Mesendoderm (in vitro differentiated cells): ENCODE measurements around the gene PGAP6.

Source experiments
- DNase-seq: peaks from one replicate; pipeline ENCODE4 v3.0.0; 2013
- H2AK5ac ChIP-seq: 2 replicates; pipeline ENCODE4 v1.6.1; 2013; ENCODE audit warnings: low read length, inconsistent platforms
- H2BK120ac ChIP-seq: 2 replicates; pipeline ENCODE4 v1.6.1; 2013; ENCODE audit warnings: low read depth, mild to moderate bottlenecking, low read length, moderate library complexity, mixed read lengths
- H2BK15ac ChIP-seq: replicated peaks from 2 replicates; pipeline ENCODE4 v1.6.1; 2013; ENCODE audit warnings: low read depth, mild to moderate bottlenecking, moderate library complexity
- H2BK5ac ChIP-seq: 2 replicates; pipeline ENCODE4 v1.6.1; 2013; ENCODE audit warnings: low read length, inconsistent platforms
- H3K18ac ChIP-seq: 2 replicates; pipeline ENCODE4 v1.6.1; 2013; ENCODE audit warnings: mild to moderate bottlenecking, low read length, mixed read lengths
- H3K23ac ChIP-seq: one replicate; pipeline ENCODE4 v1.6.1; 2013; ENCODE audit warnings: low read length
- H3K27ac ChIP-seq: 2 replicates; pipeline ENCODE4 v1.5.1; 2013; ENCODE audit warnings: low read depth, mild to moderate bottlenecking, inconsistent platforms, low read length, moderate library complexity
- H3K27me3 ChIP-seq: 2 replicates; pipeline ENCODE4 v1.6.1; 2013; ENCODE audit warnings: low read length, control low read depth, mild to moderate bottlenecking, inconsistent platforms; ENCODE audit not compliant: insufficient read depth, poor library complexity
- H3K36me3 ChIP-seq: 2 replicates; pipeline ENCODE4 v1.6.1; 2013; ENCODE audit warnings: low read length, inconsistent platforms; ENCODE audit not compliant: control insufficient read depth, insufficient read depth
- H3K4ac ChIP-seq: one replicate; pipeline ENCODE4 v1.6.1; 2013; ENCODE audit warnings: low read depth, mild to moderate bottlenecking, low read length, moderate library complexity
- H3K4me1 ChIP-seq: 2 replicates; pipeline ENCODE4 v1.6.1; 2013; ENCODE audit warnings: low read depth, low read length, inconsistent platforms; ENCODE audit not compliant: control insufficient read depth
- H3K4me2 ChIP-seq: 2 replicates; pipeline ENCODE4 v1.6.1; 2013; ENCODE audit warnings: low read length
- H3K4me3 ChIP-seq: 2 replicates; pipeline ENCODE4 v1.5.1; 2013; ENCODE audit warnings: mild to moderate bottlenecking, low read length
- H3K56ac ChIP-seq: one replicate; pipeline ENCODE4 v1.6.1; 2013; ENCODE audit warnings: low read length
- H3K79me1 ChIP-seq: 2 replicates; pipeline ENCODE4 v1.6.1; 2013; ENCODE audit warnings: low read length, inconsistent platforms
- H3K79me2 ChIP-seq: 2 replicates; pipeline ENCODE4 v1.6.1; 2013; ENCODE audit warnings: mild to moderate bottlenecking, low read length; ENCODE audit not compliant: control insufficient read depth, insufficient read depth
- H3K9ac ChIP-seq: 2 replicates; pipeline ENCODE4 v1.6.1; 2013; ENCODE audit warnings: low read length, inconsistent platforms
- H4K5ac ChIP-seq: one replicate; pipeline ENCODE4 v1.6.1; 2013; ENCODE audit warnings: low read length
- H4K8ac ChIP-seq: one replicate; pipeline ENCODE4 v1.6.1; 2013; ENCODE audit warnings: low read depth, mild to moderate bottlenecking, control low read depth, low read length, moderate library complexity
- whole genome bisulfite sequencing: extraction: QIAGEN DNeasy Blood & Tissue Kit; methylation state at CpG from one replicate; pipeline ENCODE4 v1.1.7; 2013; ENCODE audit warnings: low lambda C conversion rate, missing lambda C conversion rate; ENCODE audit not compliant: insufficient coverage; ENCODE audit errors: extremely low coverage; 5-methylcytosine and 5-hydroxymethylcytosine counted together

Gene PGAP6

DNA sequence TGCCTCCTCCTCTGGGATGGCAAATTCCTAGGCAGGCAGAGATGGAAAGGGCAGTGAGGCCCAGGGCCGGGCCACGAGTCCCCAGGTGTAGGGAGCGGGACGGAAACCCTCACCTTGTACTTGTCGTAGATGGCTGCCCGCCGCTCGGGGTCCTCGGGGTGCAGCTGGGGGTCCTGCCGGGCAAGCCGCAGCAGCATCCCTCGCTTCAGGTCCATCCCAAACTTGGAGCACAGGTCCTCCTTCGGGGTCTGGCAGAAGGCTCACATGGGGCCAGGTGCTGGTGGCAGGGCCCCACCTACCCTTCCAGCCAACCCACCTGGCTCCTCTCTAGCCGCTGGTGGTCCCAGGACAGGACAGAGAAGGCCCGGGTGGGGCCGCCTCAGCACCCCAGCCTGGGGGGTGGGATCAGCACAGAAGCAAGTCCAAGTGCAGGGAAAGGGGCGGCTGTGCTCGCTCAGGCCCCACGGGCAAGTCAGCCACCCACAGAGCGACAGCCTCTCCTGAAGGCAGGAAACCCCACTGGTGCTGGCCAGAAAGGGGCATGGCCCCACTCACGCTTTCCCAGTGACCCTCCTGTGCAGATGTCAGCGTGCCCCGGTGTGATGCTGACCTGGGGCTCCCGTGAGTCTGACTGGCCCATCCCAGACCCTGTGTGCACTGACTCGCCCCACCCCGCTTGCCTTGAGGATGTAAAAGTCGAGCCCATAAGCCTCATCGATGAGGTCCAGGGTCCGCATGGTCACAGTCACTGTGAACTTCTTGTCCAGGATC, 13.2 kb downstream of the PGAP6 start:
- no CpG with 5 or more reads among the region's 29 CpGs for WGBS
- DNase-seq, result no peak
- Histone ChIP-seq H3K9ac (no peak overlapping the region), H3K4ac (no peak overlapping the region), H2BK120ac (no peak overlapping the region), H3K23ac (no peak overlapping the region), H4K8ac (no peak overlapping the region), H3K27me3 (no peaks in the 10 kb centered on the region), H3K4me3 (no peak overlapping the region), H4K5ac (no peak overlapping the region), H3K79me1 (peaks cover 5% of the 10 kb centered on the region), H3K27ac (no peak overlapping the region), H2BK5ac (no peak overlapping the region), H3K36me3 (peaks cover 12% of the 10 kb centered on the region), H2AK5ac (no peak overlapping the region), H3K79me2 (peaks cover 2% of the 10 kb centered on the region), H3K18ac (no peak overlapping the region), H3K4me2 (no peak overlapping the region), H3K4me1 (no peaks in the 10 kb centered on the region), H2BK15ac (no peak overlapping the region), H3K56ac (no peak overlapping the region)

DNA sequence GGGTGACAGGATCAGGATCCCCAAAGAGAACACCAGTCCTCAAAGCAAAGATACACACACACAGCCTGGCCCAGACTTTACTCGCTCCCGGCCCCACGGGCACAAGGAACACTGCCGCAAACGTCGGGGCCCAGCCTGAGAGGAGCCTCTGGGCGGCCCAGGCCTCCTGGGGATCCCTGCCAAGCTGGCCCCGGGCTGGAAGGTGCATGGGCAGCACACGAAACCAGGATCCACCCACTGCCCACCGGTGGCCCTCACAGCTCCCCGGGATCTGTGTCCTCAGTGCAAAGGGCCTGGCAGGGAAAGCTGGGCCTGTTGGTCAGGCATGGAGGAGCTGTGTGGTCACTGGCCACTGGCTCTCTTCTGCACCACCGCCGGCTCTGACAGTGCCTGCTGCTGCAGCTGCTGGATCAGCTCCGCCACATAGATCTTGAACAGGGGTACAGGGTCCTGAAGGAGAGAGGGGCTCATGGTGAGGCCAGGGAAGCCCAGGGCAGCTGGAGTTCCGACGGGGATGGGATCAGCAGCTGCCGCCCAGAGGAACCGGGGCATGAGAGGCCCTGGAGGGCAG, 14.4 kb downstream of the PGAP6 start:
- Histone ChIP-seq H4K5ac (no peak overlapping the region), H3K4me3 (no peak overlapping the region), H3K27me3 (no peaks in the 10 kb centered on the region), H3K27ac (no peak overlapping the region), H3K4ac (no peak overlapping the region), H2AK5ac (no peak overlapping the region), H2BK5ac (no peak overlapping the region), H3K23ac (no peak overlapping the region), H3K4me1 (no peaks in the 10 kb centered on the region), H2BK120ac (no peak overlapping the region), H3K79me1 (peaks cover 5% of the 10 kb centered on the region), H3K36me3 (peaks cover 9% of the 10 kb centered on the region), H3K9ac (no peak overlapping the region), H3K79me2 (peaks cover 2% of the 10 kb centered on the region), H4K8ac (no peak overlapping the region), H3K4me2 (no peak overlapping the region), H3K18ac (no peak overlapping the region), H2BK15ac (no peak overlapping the region), H3K56ac (no peak overlapping the region)
- no peak for DNase-seq
- no CpG with 5 or more reads among the region's 18 CpGs for WGBS

- Histone ChIP-seq H2AK5ac (no peak overlapping the region), H3K4ac (no peak overlapping the region), H2BK5ac (no peak overlapping the region), H3K4me1 (no peaks in the 10 kb centered on the region), H3K27me3 (no peaks in the 10 kb centered on the region), H3K27ac (no peak overlapping the region), H3K36me3 (peaks cover 9% of the 10 kb centered on the region), H3K4me2 (no peak overlapping the region), H2BK15ac (no peak overlapping the region), H3K9ac (no peak overlapping the region), H4K8ac (no peak overlapping the region), H3K4me3 (no peak overlapping the region), H3K56ac (no peak overlapping the region), H3K18ac (no peak overlapping the region), H3K23ac (no peak overlapping the region), H4K5ac (no peak overlapping the region), H2BK120ac (no peak overlapping the region), H3K79me1 (peaks cover 5% of the 10 kb centered on the region), H3K79me2 (peaks cover 2% of the 10 kb centered on the region)
- WGBS, result no CpG with 5 or more reads among the region's 10 CpGs
- DNase-seq, result no peak
Measured at GRCh38 chr16:366476-366875, 15.3 kb downstream of the PGAP6 start.

GRCh38 chr16:364595-365491, 16.9 kb downstream of the PGAP6 start:
- Histone ChIP-seq H3K36me3 (peaks cover 9% of the 10 kb centered on the region), H4K8ac (no peak overlapping the region), H3K27ac (no peak overlapping the region), H3K9ac (no peak overlapping the region), H3K4me3 (no peak overlapping the region), H2AK5ac (no peak overlapping the region), H3K27me3 (no peaks in the 10 kb centered on the region), H3K18ac (no peak overlapping the region), H3K23ac (no peak overlapping the region), H3K4me1 (no peaks in the 10 kb centered on the region), H3K4me2 (no peak overlapping the region), H2BK15ac (no peak overlapping the region), H2BK5ac (no peak overlapping the region), H3K79me2 (peaks cover 2% of the 10 kb centered on the region), H4K5ac (no peak overlapping the region), H3K79me1 (peaks cover 5% of the 10 kb centered on the region), H2BK120ac (no peak overlapping the region), H3K56ac (no peak overlapping the region), H3K4ac (no peak overlapping the region)
- no CpG with 5 or more reads among the region's 19 CpGs for WGBS
- DNase-seq, result no peak

DNA sequence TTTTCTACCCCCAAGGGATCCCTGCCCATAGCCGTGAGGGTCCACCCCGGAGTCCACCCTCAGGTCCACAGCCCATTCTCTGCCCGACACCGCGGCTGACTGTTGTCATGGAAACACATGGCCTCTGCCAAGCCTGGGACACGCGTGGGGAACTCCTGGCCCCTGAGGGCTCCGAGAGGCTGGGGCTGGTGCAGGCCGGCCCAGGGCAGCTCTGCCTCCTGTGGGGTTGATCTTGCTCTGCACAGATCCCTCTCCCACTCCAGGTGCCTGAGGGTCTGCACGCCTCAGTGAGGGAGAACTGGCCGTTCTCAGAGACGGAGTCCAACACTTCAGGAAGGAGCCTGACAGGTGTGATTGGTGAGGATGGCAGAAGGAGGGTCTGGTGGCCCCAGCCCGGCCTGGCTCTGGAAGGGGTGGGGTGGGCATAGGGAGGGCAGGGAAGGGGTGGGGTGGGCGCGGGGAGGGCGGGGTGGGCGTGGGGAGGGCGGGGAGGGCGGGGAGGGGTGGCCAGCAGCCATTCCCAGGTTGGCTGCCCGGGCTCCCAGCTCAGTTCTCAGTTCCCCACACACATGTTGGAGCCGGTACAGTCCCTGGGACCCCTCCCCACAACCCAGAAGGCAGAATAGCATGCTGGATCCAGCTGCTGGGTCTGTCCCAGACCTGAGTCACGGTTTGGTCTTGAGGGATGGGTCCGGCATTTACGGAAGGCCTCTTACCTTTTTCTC, 17.9 kb downstream of the PGAP6 start:
- no peak overlapping the region for H3K18ac ChIP-seq
- no CpG with 5 or more reads among the region's 24 CpGs for WGBS
- H4K8ac ChIP-seq, result no peak overlapping the region
- H3K9ac ChIP-seq, result no peak overlapping the region
- no peak overlapping the region for H3K4me2 ChIP-seq
- no peak overlapping the region for H2BK5ac ChIP-seq
- H4K5ac ChIP-seq, result no peak overlapping the region
- H2BK120ac ChIP-seq, result no peak overlapping the region
- H3K56ac ChIP-seq, result no peak overlapping the region
- H3K4ac ChIP-seq, result no peak overlapping the region
- H3K27me3 ChIP-seq, result no peaks in the 10 kb centered on the region
- H3K79me2 ChIP-seq, result no peaks in the 10 kb centered on the region
- H3K36me3 ChIP-seq, result peaks cover 9% of the 10 kb centered on the region
- DNase-seq, result no peak
- no peak overlapping the region for H2AK5ac ChIP-seq
- H3K4me3 ChIP-seq, result no peak overlapping the region
- no peak overlapping the region for H3K23ac ChIP-seq
- no peak overlapping the region for H3K27ac ChIP-seq
- H3K4me1 ChIP-seq, result no peaks in the 10 kb centered on the region
- no peak overlapping the region for H2BK15ac ChIP-seq
- no peaks in the 10 kb centered on the region for H3K79me1 ChIP-seq
